Activated naive CD8-positive, alpha-beta T cell treated with anti-CD3 and anti-CD28 coated beads, Interleukin-2, amount 10 ng/mL, durations not matched to agents 7 days and 5 days (primary cell): ENCODE measurements around the gene SLC24A3. TPM values are rescaled to one million over a fixed set of nuclear protein-coding genes. Genes with fewer than 3 reads are reported as not detected.

Experiments
- ATAC-seq: fragments of 150-1000 bp; cut with Tn5 transposase; one replicate; pipeline ENCODE4 v1.10.0; 2021; ENCODE audit warnings: low read depth, moderate library complexity
- POLR2A ChIA-PET: fragments of 350-600 bp; sonication (Branson Sonifier 250); formaldehyde crosslinking; loops from one replicate; lab custom pipeline; 2021; ENCODE audit warnings: antibody characterized with exemption; lab: Charles Lee
- DNase-seq: peaks from one replicate; pipeline ENCODE4 v3.0.0; 2021
- H3K27ac Mint-ChIP-seq: one replicate; pipeline ENCODE4 v1.8.0; 2022; ENCODE audit warnings: mild to moderate bottlenecking, mixed read lengths
- H3K27me3 Mint-ChIP-seq: one replicate; pipeline ENCODE4 v1.8.0; 2022; ENCODE audit warnings: mild to moderate bottlenecking, moderate library complexity, mixed read lengths
- H3K36me3 Mint-ChIP-seq: one replicate; pipeline ENCODE4 v1.8.0; 2021; ENCODE audit warnings: mild to moderate bottlenecking, mixed read lengths
- H3K4me1 Mint-ChIP-seq: one replicate; pipeline ENCODE4 v1.8.0; 2021; ENCODE audit warnings: mixed read lengths
- H3K4me3 Mint-ChIP-seq: one replicate; pipeline ENCODE4 v1.8.0; 2022; ENCODE audit warnings: mild to moderate bottlenecking, moderate library complexity, mixed read lengths
- H3K9me3 Mint-ChIP-seq: one replicate; pipeline ENCODE4 v1.8.0; 2021; ENCODE audit warnings: mixed read lengths
- total RNA-seq, 2 experiments: library from RNA; stranded (reverse); gene quantifications; one replicate each; pipeline ENCODE4 v1.2.3, GENCODE V29; 2021

Gene SLC24A3
- total RNA-seq, 2 experiments from 2014 or later: not detected

DNA sequence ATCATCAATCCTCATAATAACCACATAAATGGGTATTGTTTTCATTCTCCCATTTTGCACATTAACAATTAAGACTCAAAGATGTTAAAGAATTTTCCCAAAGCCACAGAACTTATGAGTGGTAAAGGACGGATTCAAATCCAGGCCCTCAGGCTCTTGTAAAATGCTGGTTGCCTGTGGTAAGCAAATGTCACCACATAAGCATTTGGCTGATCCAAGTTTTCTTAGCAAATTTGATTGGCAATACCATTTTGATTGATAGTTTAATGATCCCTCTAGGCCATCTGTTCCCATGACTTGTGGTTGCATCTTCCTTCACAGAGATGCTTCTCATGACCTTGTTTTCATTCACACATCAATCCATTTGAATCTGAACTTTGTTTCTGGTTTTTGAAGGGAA is 293.6 kb downstream of the SLC24A3 start:
- DNase-seq (no peak), ATAC-seq (no peak)
- H3K4me1 Mint-ChIP-seq: peaks cover 4% of the 10 kb centered on the region
- no peak overlapping the region for H3K27ac Mint-ChIP-seq
- POLR2A ChIA-PET: no interaction called here
- peaks cover 5% of the 10 kb centered on the region for H3K27me3 Mint-ChIP-seq
- no peak overlapping the region for H3K4me3 Mint-ChIP-seq
- H3K36me3 Mint-ChIP-seq: no peaks in the 10 kb centered on the region
- no peaks in the 10 kb centered on the region for H3K9me3 Mint-ChIP-seq

DNA sequence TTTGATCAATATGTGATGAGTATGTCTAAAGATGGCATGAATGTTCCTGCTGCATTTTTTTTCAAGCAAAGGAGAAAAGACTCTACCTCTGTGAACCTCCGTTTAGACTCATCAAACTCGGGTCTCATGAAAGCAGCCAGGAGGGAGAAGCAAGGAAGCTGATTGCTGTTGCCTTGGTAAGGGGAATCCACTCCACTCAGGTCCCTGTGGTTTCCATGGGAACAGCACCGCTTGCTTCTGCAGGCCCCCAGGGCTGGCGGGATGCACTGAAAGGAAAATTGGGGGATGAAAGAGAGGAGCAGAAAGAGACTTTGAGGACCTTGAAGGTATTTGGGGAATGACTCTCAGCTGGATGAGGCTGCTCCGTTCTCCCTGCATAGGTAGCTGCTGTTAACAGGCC is 296.0 kb downstream of the SLC24A3 start:
- no peaks in the 10 kb centered on the region for H3K36me3 Mint-ChIP-seq
- no peak overlapping the region for H3K27ac Mint-ChIP-seq
- POLR2A ChIA-PET: no interaction called here
- no peaks in the 10 kb centered on the region for H3K9me3 Mint-ChIP-seq
- ATAC-seq (no peak), DNase-seq (no peak)
- H3K4me3 Mint-ChIP-seq: no peak overlapping the region
- peaks cover 4% of the 10 kb centered on the region for H3K27me3 Mint-ChIP-seq
- peaks cover 4% of the 10 kb centered on the region for H3K4me1 Mint-ChIP-seq

DNA sequence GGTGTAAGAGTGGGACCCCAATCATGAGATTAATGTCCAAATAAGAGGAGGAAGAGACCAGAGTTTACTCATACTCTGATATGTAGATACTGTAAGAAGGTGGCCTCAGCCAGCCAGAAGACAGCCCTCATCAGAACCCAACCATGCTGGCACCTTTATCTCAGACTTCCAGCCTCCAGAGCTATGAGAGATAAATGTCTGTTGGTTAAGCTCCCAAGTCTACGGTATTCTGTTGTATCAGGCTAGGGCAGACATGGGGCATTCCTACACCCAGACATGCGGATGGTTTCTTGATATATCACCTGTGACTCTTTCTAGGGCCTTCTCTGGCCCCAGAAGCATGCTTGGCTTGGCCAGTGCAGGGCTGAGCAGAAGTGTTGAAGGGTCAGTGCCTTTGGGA is 298.2 kb downstream of the SLC24A3 start:
- H3K4me3 Mint-ChIP-seq: no peak overlapping the region
- ATAC-seq: no peak
- H3K36me3 Mint-ChIP-seq: no peaks in the 10 kb centered on the region
- DNase-seq: no peak
- no peaks in the 10 kb centered on the region for H3K9me3 Mint-ChIP-seq
- no peak overlapping the region for H3K27ac Mint-ChIP-seq
- peaks cover 4% of the 10 kb centered on the region for H3K4me1 Mint-ChIP-seq
- POLR2A ChIA-PET: no interaction called here
- no peaks in the 10 kb centered on the region for H3K27me3 Mint-ChIP-seq

DNA sequence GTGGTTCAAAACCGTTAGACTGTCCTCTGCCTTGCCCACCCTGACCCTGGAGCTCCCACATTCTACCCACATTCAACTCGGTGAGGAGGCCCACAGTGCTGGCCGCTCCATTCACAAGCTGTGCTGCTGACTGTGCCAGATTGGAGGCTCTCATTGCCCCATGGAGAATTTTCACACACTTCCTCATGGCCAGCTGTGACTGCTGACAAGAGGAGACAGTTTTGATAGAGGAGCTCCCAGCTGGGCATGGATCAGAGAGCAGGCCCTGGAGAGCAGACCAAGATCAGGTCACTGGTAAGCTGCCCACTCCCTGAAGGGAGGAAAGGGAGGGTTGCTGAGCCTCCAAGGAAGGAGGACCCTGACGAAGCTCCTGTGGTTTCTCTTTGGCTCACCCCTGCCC is 299.5 kb downstream of the SLC24A3 start:
- H3K9me3 Mint-ChIP-seq: no peaks in the 10 kb centered on the region
- no peaks in the 10 kb centered on the region for H3K36me3 Mint-ChIP-seq
- peaks cover 4% of the 10 kb centered on the region for H3K4me1 Mint-ChIP-seq
- no peak overlapping the region for H3K4me3 Mint-ChIP-seq
- ATAC-seq (no peak), DNase-seq (no peak)
- H3K27ac Mint-ChIP-seq: no peak overlapping the region
- POLR2A ChIA-PET: no interaction called here
- no peaks in the 10 kb centered on the region for H3K27me3 Mint-ChIP-seq

DNA sequence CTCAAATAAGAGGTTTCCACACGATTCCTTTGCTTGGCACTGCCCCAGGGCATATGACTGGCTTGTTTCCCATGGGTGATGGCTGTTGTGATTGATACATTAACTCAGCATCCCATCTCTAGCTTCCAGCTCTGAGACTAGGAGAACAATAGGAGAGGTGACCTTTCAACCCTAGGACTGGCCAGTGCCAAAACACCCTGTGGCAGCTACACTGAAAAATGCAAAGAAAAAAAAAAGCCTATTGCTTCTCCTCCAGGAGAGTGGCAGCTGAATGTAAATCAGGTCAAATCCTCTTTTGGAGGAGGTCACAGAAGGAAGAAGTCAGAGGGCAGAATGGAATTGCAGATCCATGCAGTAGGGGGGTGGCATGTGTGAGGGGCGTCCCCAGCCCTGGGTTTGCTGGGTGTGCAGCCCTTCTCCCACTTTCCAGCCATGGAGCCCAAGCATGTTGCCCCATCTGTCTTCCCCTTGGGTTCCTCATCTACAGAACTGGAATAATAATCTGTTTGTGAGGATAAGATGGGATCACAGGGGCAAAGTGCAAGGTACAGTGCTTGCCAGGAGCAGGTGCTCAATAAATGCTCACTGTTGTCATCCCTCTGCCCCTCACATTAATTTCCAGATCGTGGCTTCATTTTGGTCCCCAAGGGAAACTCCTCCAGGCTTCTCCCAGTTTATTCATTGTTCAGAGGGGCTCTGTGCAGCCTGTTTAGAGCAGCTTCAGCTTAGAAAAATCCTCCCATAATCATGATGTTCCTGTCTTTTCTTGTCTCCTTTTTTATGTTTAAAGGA is 300.6 kb downstream of the SLC24A3 start:
- H3K4me3 Mint-ChIP-seq: no peak overlapping the region
- no peaks in the 10 kb centered on the region for H3K9me3 Mint-ChIP-seq
- H3K27me3 Mint-ChIP-seq: no peaks in the 10 kb centered on the region

DNA sequence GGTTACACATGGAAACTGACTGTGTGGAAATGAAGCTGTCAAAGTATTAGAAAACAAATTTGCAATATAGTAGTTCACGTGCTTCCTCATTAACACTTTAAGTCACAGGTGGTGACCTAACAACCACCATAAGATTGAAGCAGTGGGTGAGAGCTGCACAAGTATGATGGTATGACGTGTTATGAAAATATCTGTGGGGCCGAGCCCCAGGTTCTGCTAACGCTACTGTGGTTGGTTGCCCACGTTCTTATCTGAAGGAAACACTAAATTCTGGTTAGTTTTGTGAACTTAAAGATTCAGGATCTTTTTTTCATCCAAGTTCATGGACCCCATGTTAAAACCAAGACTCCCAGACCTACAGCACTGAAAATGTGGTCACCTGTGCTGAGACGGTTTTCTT is 302.6 kb downstream of the SLC24A3 start:
- POLR2A ChIA-PET: no interaction called here
- DNase-seq (no peak), ATAC-seq (no peak)
- H3K4me3 Mint-ChIP-seq: no peak overlapping the region
- peaks cover 3% of the 10 kb centered on the region for H3K4me1 Mint-ChIP-seq
- no peaks in the 10 kb centered on the region for H3K9me3 Mint-ChIP-seq
- H3K27me3 Mint-ChIP-seq: peaks cover 2% of the 10 kb centered on the region
- no peak overlapping the region for H3K27ac Mint-ChIP-seq
- no peaks in the 10 kb centered on the region for H3K36me3 Mint-ChIP-seq

More for the DNA sequence above, 300.6 kb downstream of the SLC24A3 start:
- Mint-ChIP-seq H3K36me3 (no peaks in the 10 kb centered on the region), H3K4me1 (no peaks in the 10 kb centered on the region), H3K27ac (no peak overlapping the region)
- ATAC-seq: no peak
- POLR2A ChIA-PET: no interaction called here
- DNase-seq: no peak

DNA sequence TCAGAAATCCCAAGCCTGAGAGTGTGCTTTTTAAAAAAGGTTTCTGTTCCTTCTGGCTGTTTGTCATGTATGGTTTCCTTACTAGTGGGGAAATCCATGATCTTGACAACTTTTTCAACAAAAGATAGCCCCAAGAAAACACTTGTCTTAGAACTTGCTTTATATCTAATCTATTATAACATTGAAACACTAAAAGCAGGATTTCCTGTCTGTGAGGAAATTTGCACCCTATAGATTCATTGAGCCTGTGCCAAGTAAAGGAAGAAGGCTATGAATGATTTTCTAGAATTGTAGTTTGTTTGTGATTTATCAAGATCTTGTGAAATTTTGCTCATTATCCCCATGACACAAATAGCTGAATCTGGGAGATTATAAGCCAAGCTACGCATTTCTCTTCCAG is 307.0 kb downstream of the SLC24A3 start:
- H3K4me1 Mint-ChIP-seq: peaks cover 11% of the 10 kb centered on the region
- DNase-seq (no peak), ATAC-seq (no peak)
- no peak overlapping the region for H3K4me3 Mint-ChIP-seq
- H3K27me3 Mint-ChIP-seq: peaks cover 8% of the 10 kb centered on the region
- no peaks in the 10 kb centered on the region for H3K9me3 Mint-ChIP-seq
- H3K27ac Mint-ChIP-seq: no peak overlapping the region
- POLR2A ChIA-PET: no interaction called here
- H3K36me3 Mint-ChIP-seq: no peaks in the 10 kb centered on the region

DNA sequence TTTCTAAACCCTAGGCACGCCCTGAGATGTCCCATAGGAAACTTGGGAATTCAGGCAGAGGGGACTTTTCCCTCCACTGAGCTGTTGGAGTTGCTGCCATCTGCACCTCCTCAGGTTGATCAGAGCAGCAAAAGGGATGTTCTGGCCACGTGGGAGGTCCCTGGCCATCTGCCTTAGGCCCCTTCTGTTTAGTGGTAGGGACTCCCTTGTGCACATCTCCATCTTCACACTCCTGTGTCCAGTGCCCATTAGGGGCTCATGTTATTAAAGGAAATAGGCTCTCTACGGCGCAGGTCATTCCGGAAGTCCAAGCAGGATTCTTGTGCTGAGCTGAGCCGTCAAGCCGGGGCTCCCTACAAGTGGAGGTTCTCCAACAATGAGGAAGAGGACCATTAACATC is 307.8 kb downstream of the SLC24A3 start:
- DNase-seq (no peak), ATAC-seq (no peak)
- Mint-ChIP-seq H3K4me3 (no peak overlapping the region), H3K9me3 (no peaks in the 10 kb centered on the region), H3K4me1 (peaks cover 11% of the 10 kb centered on the region), H3K27me3 (peaks cover 10% of the 10 kb centered on the region), H3K36me3 (no peaks in the 10 kb centered on the region), H3K27ac (no peak overlapping the region)
- POLR2A ChIA-PET: no interaction called here

DNA sequence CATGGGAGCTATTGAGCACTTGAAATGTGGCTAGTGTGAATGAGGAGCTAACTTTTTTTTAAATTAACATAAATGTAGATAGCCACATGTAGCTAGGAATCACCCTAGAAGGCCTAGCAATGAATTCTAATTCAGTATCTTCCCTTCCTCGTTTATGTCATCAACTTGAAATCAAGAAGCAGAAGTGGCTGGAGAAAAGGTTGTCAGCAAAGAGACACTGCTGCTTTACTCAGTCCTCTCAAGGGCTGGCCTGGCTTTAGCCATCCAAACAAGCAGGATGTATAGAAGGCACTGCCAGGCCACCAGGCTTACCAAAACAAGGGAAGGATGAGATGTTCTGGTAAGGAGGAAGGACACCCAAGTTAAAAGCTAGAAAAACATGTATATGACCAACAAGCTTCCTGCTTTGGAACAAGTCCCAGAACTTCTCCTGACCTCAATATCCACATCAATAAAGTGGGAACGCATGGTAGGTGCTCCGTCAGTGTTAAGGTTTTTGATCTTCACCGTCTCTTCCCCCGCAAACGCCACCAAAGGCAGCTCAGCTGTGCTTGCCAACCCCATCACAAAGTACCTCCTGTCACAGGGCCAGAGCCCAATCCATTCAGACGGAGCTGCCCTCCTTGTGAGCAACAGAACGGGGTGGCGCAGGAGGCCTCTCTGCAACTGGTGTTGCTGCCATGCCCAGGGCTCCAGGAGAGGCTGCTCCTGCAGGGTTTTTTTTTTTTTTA is 309.8 kb downstream of the SLC24A3 start:
- no peak overlapping the region for H3K27ac Mint-ChIP-seq
- ATAC-seq (peak; percentile 39), DNase-seq (no peak)
- no peak overlapping the region for H3K4me3 Mint-ChIP-seq
- peaks cover 11% of the 10 kb centered on the region for H3K4me1 Mint-ChIP-seq
- no peaks in the 10 kb centered on the region for H3K9me3 Mint-ChIP-seq
- no peaks in the 10 kb centered on the region for H3K36me3 Mint-ChIP-seq
- H3K27me3 Mint-ChIP-seq: peaks cover 14% of the 10 kb centered on the region
- POLR2A ChIA-PET: interaction anchor here (0.7 kb wide), 1 partner anchor 324 kb away, joined by 4 read pairs; no protein-coding TSS in a partner anchor

DNA sequence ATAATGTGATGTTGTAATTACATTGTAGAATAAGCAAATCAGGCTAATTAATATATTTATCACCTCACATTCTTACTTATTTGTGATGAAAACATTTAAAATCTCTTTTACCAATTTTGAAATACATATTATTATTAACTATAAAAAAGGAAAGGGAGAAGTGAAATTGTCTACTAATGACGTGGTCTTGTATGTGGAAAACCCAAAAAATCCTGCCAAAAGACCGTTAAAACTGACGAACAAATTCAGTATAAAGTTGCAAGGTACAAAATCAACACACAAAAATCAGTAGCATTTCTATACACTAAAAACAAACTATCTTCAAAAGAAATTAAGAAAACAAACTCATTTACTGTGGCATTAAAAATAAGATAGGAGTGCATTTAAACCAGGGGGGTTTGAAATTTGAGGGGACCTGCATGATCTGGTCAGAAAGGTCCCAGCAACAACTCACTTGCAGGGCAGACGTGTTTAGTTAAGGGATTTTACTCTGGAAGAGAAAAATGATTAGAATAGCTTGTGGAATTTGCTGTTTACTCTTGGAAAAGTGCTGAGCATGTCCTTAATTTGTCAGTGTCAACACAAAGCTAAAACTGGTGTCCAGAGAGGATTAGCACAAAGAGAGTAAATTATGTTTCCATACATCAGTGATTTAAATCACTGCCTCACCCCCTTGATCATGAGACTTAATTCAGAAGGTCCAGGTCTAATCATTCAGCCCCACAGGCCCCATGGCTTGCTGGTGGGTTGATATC is 310.6 kb downstream of the SLC24A3 start:
- Mint-ChIP-seq H3K9me3 (no peaks in the 10 kb centered on the region), H3K4me1 (peaks cover 12% of the 10 kb centered on the region), H3K36me3 (no peaks in the 10 kb centered on the region), H3K27me3 (peaks cover 16% of the 10 kb centered on the region), H3K27ac (no peak overlapping the region), H3K4me3 (no peak overlapping the region)
- DNase-seq: no peak
- ATAC-seq: no peak
- POLR2A ChIA-PET: no interaction called here

DNA sequence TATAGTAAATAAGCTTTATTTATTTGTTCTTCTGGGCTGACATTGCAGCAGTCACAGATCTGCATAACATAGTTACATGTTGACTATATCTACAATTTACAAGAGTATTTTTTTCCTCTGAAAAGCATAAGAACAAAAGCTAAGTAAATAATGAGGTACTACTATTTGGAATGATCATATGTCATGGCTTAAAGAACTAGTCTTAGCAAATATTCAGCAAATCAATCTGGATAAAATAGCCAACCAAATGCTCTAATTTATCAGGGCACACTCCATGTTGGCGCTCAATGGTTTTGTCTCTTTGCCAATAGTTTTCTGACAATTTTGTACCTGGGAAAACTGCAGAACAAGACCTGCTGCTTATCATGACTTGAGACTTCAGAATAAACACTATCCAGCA is 312.2 kb downstream of the SLC24A3 start:
- Mint-ChIP-seq H3K36me3 (no peaks in the 10 kb centered on the region), H3K27ac (no peak overlapping the region), H3K4me1 (peaks cover 9% of the 10 kb centered on the region), H3K27me3 (peaks cover 22% of the 10 kb centered on the region), H3K9me3 (no peaks in the 10 kb centered on the region), H3K4me3 (no peak overlapping the region)
- ATAC-seq (no peak), DNase-seq (no peak)
- POLR2A ChIA-PET: no interaction called here

DNA sequence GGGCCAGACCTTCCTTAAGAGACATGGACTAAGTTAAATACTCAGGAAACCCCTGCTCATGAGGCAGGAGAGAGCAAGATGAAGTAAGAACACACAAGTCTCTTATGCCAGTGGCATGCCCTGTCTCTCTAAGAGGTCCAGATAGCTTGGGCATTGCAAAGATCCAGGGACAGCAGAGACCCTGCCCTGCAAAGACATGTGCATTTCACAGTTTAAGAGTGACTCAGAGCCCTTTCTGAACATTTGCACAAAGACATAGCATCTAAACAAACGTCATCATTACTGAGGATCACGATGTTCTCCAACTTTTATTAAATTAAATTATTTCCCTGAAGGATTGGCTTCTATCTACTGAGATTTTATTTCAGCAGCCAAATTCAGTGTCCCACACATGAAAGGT is 315.1 kb downstream of the SLC24A3 start:
- H3K27me3 Mint-ChIP-seq: peaks cover 21% of the 10 kb centered on the region
- peaks cover under 1% of the 10 kb centered on the region for H3K9me3 Mint-ChIP-seq
- H3K4me3 Mint-ChIP-seq: no peak overlapping the region
- ATAC-seq: no peak
- H3K27ac Mint-ChIP-seq: no peak overlapping the region
- DNase-seq: no peak
- no peaks in the 10 kb centered on the region for H3K36me3 Mint-ChIP-seq
- POLR2A ChIA-PET: no interaction called here
- H3K4me1 Mint-ChIP-seq: peaks cover 2% of the 10 kb centered on the region

DNA sequence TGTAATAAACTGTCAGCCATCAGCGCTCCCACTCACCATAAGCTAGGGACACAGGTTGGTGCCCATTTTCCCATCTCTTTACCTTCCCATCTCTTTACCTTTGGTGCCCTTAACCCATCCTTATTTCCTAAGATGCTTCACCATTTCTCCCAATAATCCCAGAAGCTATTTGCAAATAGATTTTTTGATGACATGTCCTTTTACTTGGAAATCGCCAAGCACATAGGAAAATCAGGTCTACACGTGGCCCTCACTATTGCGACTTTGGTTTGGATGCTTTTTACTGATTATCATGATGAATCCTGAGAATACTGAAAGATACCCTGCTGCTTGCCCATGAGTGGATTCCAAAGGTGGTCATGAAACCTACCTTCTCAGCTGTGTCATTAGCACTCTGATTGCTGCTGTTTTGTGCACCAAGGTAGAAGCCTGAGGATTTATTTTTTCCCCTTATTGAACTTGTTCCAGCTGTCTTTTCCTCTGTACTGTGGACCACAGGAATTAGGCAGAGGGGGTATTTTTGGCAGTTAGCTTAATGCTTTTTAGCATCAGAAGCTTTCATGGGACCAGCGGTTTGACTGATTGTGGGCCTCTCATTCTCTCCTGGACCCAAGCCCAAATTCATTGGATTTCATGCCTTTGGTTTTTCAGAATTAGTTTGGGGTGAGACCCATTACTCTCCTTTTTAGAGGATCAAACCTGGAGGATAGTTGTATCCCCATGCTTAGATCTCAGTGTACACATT is 316.0 kb downstream of the SLC24A3 start:
- no peak for DNase-seq
- Mint-ChIP-seq H3K27ac (no peak overlapping the region), H3K9me3 (peaks cover 2% of the 10 kb centered on the region), H3K36me3 (no peaks in the 10 kb centered on the region), H3K4me3 (no peak overlapping the region), H3K27me3 (peaks cover 21% of the 10 kb centered on the region), H3K4me1 (peaks cover 1% of the 10 kb centered on the region)
- no peak for ATAC-seq
- POLR2A ChIA-PET: no interaction called here
